Measurements from ENCODE around the gene PERM1. TPM values are rescaled to one million over a fixed set of nuclear protein-coding genes. Genes with fewer than 3 reads are reported as not detected.

PERM1 gene
- total RNA-seq, 1 experiment from 2014 or later = 0.81 TPM

DNA sequence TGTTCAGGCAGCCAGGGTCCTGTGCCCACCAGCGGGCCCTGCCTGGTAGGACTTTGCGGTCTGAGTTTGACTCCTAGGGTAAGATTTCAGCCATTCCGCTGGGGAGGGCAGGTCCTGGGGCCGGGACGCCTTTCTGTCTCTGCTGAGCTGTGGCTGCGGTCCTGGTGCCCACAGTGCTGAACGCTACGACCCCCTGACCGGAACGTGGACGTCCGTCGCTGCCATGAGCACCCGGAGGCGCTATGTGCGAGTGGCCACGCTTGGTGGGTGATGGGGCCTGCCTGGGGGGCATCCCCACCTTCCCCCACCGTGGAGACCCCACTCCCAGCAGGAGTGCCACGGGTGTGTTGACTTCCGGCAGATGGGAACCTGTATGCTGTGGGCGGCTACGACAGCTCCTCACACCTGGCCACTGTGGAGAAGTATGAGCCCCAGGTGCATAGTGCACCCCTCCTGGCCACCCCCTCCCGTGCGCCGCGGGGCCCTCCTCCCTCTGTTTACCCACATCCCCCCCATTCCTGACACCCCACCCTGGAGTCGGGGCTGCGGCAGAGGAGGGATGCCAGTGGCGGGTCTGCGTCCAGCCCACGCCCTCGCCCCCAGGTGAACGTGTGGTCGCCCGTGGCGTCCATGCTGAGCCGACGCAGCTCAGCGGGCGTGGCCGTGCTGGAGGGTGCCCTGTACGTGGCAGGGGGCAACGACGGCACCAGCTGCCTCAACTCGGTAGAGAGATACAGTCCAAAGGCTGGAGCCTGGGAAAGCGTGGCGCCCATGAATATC, 18.0 kb downstream of the PERM1 start:
- Histone ChIP-seq H3K4me1 (replicated peaks; ENCODE audit: insufficient read depth) (peaks cover 14% of the 10 kb centered on the region), H3K27ac (no peak overlapping the region), H3K9me3 (ENCODE audit: insufficient read depth, low read depth) (no peaks in the 10 kb centered on the region), H3F3A (ENCODE audit: insufficient read depth, low read depth) (peaks cover 29% of the 10 kb centered on the region; the same call in 1 of the 2 replicates), H3K27me3 (ENCODE audit: insufficient read depth, low read depth) (no peaks in the 10 kb centered on the region), H3K4me3 (no peak overlapping the region), H3K36me3 (ENCODE audit: low read depth) (no peaks in the 10 kb centered on the region), H3K79me2 (ENCODE audit: low read depth) (peaks cover 5% of the 10 kb centered on the region), H4K20me1 (ENCODE audit: insufficient read depth) (no peaks in the 10 kb centered on the region), H3K9me2 (ENCODE audit: insufficient read depth) (no peaks in the 10 kb centered on the region), H3K4me2 (no peak overlapping the region), H2AFZ (no peak overlapping the region)
- POLR2A ChIA-PET (ENCODE audit: unreplicated experiment) = no interaction called here
- no peak for DNase-seq
- CTCF ChIA-PET = no interaction called here
- TF ChIP-seq, protein P1, sequence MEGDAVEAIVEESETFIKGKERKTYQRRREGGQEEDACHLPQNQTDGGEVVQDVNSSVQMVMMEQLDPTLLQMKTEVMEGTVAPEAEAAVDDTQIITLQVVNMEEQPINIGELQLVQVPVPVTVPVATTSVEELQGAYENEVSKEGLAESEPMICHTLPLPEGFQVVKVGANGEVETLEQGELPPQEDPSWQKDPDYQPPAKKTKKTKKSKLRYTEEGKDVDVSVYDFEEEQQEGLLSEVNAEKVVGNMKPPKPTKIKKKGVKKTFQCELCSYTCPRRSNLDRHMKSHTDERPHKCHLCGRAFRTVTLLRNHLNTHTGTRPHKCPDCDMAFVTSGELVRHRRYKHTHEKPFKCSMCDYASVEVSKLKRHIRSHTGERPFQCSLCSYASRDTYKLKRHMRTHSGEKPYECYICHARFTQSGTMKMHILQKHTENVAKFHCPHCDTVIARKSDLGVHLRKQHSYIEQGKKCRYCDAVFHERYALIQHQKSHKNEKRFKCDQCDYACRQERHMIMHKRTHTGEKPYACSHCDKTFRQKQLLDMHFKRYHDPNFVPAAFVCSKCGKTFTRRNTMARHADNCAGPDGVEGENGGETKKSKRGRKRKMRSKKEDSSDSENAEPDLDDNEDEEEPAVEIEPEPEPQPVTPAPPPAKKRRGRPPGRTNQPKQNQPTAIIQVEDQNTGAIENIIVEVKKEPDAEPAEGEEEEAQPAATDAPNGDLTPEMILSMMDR (conservative IDR thresholded peaks at IDR 0.05) = no peak
- TF ChIP-seq EZH2 (IDR thresholded peaks at IDR 0.05; ENCODE audit: low read depth) = no peak
- no TSS peak for BruUV-seq (replicated peaks)
- intact Hi-C loops (cut with micrococcal nuclease; ENCODE audit: unreplicated experiment) = no loop called here

DNA sequence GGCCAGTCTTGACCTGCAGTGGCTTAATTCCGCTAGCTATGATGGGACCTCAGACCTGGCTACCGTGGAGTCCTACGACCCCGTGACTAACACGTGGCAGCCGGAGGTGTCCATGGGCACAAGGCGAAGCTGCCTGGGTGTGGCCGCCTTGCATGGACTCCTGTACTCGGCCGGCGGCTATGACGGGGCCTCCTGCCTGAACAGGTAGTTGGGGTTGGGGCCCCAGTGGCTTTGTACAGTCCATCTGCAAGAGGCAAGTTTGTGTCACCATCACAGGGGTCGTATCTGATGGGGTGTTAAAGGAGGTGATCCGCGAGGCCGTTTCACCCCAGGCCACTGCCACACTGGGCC, 18.6 kb downstream of the PERM1 start:
- Histone ChIP-seq H3K9me3 (ENCODE audit: insufficient read depth, low read depth) (no peaks in the 10 kb centered on the region), H3K4me2 (no peak overlapping the region), H3K79me2 (ENCODE audit: low read depth) (peaks cover 12% of the 10 kb centered on the region), H3F3A (ENCODE audit: insufficient read depth, low read depth) (peaks cover 23% of the 10 kb centered on the region; the same call in 1 of the 2 replicates), H3K27me3 (ENCODE audit: insufficient read depth, low read depth) (no peaks in the 10 kb centered on the region), H4K20me1 (ENCODE audit: insufficient read depth) (no peaks in the 10 kb centered on the region), H3K4me3 (no peak overlapping the region), H3K27ac (no peak overlapping the region), H3K4me1 (replicated peaks; ENCODE audit: insufficient read depth) (peaks cover 14% of the 10 kb centered on the region), H2AFZ (no peak overlapping the region), H3K9me2 (ENCODE audit: insufficient read depth) (no peaks in the 10 kb centered on the region), H3K36me3 (ENCODE audit: low read depth) (no peaks in the 10 kb centered on the region)
- TF ChIP-seq EZH2 (IDR thresholded peaks at IDR 0.05; ENCODE audit: low read depth) = no peak
- TF ChIP-seq, protein P1 (conservative IDR thresholded peaks at IDR 0.05) = no peak
- CTCF ChIA-PET = no interaction called here
- intact Hi-C loops (cut with micrococcal nuclease; ENCODE audit: unreplicated experiment) = no loop called here
- no peak for DNase-seq
- POLR2A ChIA-PET (ENCODE audit: unreplicated experiment) = no interaction called here
- BruUV-seq (replicated peaks) = no TSS peak

DNA sequence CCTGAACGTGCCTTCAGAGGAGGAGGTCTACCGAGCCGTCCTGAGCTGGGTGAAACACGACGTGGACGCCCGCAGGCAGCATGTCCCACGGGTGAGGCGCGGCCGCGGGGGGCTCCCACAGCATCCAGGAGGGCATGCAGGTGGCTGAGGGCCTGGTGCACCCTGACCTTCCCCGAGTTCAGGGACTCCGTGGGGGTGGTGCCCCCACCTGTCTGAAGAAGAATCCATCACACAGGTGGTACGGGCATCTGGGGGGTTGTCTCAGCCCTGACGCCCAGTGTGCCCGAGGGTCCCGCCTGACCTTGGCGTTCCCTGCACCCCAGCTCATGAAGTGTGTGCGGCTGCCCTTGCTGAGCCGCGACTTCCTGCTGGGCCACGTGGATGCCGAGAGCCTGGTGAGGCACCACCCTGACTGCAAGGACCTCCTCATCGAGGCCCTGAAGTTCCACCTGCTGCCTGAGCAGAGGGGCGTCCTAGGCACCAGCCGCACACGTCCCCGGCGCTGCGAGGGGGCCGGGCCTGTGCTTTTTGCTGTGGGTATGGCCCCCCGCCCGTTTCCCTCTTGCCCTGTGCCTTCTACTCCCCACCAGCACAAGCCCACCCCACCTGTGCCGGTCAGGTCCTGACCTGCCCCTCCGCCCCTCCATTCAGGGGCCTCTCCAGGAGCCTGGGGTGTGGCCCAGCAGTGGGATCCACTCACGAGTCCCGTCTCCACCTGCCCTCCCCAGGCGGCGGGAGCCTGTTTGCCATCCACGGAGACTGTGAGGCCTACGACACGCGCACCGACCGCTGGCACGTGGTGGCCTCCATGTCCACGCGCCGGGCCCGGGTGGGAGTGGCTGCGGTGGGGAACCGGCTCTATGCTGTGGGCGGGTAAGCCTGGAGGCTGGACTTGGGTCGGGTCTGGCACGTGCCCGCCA, 19.3 kb downstream of the PERM1 start:
- H3K4me3 ChIP-seq = no peak overlapping the region
- H3K9me3 ChIP-seq (ENCODE audit: insufficient read depth, low read depth) = no peaks in the 10 kb centered on the region
- H3K4me2 ChIP-seq = no peak overlapping the region
- H3F3A ChIP-seq (ENCODE audit: insufficient read depth, low read depth) = peaks cover 17% of the 10 kb centered on the region; the same call in 1 of the 2 replicates
- H3K27ac ChIP-seq = no peak overlapping the region
- DNase-seq = no peak
- peaks cover 19% of the 10 kb centered on the region for H3K4me1 ChIP-seq (replicated peaks; ENCODE audit: insufficient read depth)
- H3K9me2 ChIP-seq (ENCODE audit: insufficient read depth) = no peaks in the 10 kb centered on the region
- CTCF ChIA-PET = no interaction called here
- H3K27me3 ChIP-seq (ENCODE audit: insufficient read depth, low read depth) = no peaks in the 10 kb centered on the region
- peaks cover 17% of the 10 kb centered on the region for H3K79me2 ChIP-seq (ENCODE audit: low read depth)
- H4K20me1 ChIP-seq (ENCODE audit: insufficient read depth) = peaks cover 3% of the 10 kb centered on the region; the same call in 1 of the 2 replicates
- H3K36me3 ChIP-seq (ENCODE audit: low read depth) = no peaks in the 10 kb centered on the region
- H2AFZ ChIP-seq = no peak overlapping the region
- no peak for TF ChIP-seq EZH2 (IDR thresholded peaks at IDR 0.05; ENCODE audit: low read depth)
- TF ChIP-seq, protein P1 (conservative IDR thresholded peaks at IDR 0.05) = no peak
- intact Hi-C loops (cut with micrococcal nuclease; ENCODE audit: unreplicated experiment) = no loop called here
- POLR2A ChIA-PET (ENCODE audit: unreplicated experiment) = no interaction called here
- no TSS peak for BruUV-seq (replicated peaks)
